Lung (tissue), 12 donors: Measurements from ENCODE around the gene CRTAC1. TPM values are rescaled to one million over a fixed set of nuclear protein-coding genes. Genes with fewer than 3 reads are reported as not detected.
A peak's percentile ranks its signal among the peaks of the same experiment; 100 is the strongest.

ENCODE experiments used
- ATAC-seq: fragments of 200-7000 bp; cut with Tn5 transposase; one replicate; pipeline ENCODE4 v1.9.1; 2020; ENCODE audit warnings: moderate number of reproducible peaks; ENCODE audit not compliant: insufficient read depth, low FRiP score
- DNase-seq, 3 donors: peaks; one replicate each; pipeline ENCODE4 v3.0.0-alpha.2; 2013 to 2017
- H3K27ac ChIP-seq, 2 donors: one replicate each; pipeline ENCODE4 v1.5.1; 2013; ENCODE audit warnings: mild to moderate bottlenecking in 2 of 2, moderate library complexity in 2 of 2, control low read depth in 1 of 2, inconsistent platforms in 1 of 2, low read depth in 1 of 2, low read length in 1 of 2
- H3K27me3 ChIP-seq, 3 donors: one replicate each; pipeline ENCODE4 v1.5.1; 2013; ENCODE audit warnings: low read length in 2 of 3; ENCODE audit not compliant: control insufficient read depth in 3 of 3, insufficient read depth in 3 of 3
- H3K36me3 ChIP-seq, 4 donors: one replicate each; pipeline ENCODE4 v1.5.1; 2013; ENCODE audit warnings: low read length in 4 of 4, mild to moderate bottlenecking in 1 of 4, moderate library complexity in 1 of 4; ENCODE audit not compliant: control insufficient read depth in 4 of 4, insufficient read depth in 4 of 4
- H3K4me1 ChIP-seq, 5 donors: one replicate each; pipeline ENCODE4 v1.5.1; 2013; ENCODE audit warnings: low read length in 5 of 5, mild to moderate bottlenecking in 2 of 5, moderate library complexity in 1 of 5; ENCODE audit not compliant: control insufficient read depth in 5 of 5, insufficient read depth in 5 of 5
- H3K4me3 ChIP-seq: one replicate; pipeline ENCODE4 v1.5.1; 2013; ENCODE audit warnings: mild to moderate bottlenecking, control low read depth, moderate library complexity
- H3K9ac ChIP-seq, 2 donors: one replicate each; pipeline ENCODE4 v1.5.1; 2013; ENCODE audit warnings: low read length in 2 of 2, control low read depth in 1 of 2; ENCODE audit not compliant: insufficient read depth in 1 of 2
- H3K9me3 ChIP-seq, 4 donors: one replicate each; pipeline ENCODE4 v1.5.1; 2013; ENCODE audit warnings: low read length in 3 of 4, mild to moderate bottlenecking in 1 of 4, moderate library complexity in 1 of 4; ENCODE audit not compliant: control insufficient read depth in 4 of 4, insufficient read depth in 3 of 4
- WGBS, 2 donors: extraction: QIAGEN DNeasy Blood & Tissue Kit; methylation state at CpG; one replicate each; pipeline ENCODE4 v1.1.7; 2013; 5-methylcytosine and 5-hydroxymethylcytosine counted together
- polyA plus RNA-seq, 2 donors: library from polyadenylated mRNA; stranded (reverse); fragments of 200-250 nt; gene quantifications; one replicate each; pipeline ENCODE4 v1.2.1, GENCODE V29; 2013
- total RNA-seq, 2 donors: library from RNA; depleted of rRNA in 1 of 2; stranded (reverse); fragments of >200 nt in 1 of 2; gene quantifications; one replicate each; pipeline ENCODE4 v1.2.1, GENCODE V29; 2014 to 2021
- TF ChIP-seq, protein P1 (sequence below): IDR thresholded peaks from 2 replicates; pipeline ENCODE4 v1.5.1; 2012; ENCODE audit warnings: mild to moderate bottlenecking; ENCODE audit errors: control extremely low read depth, extremely low read depth
- donor health status: control.
- donor health status: control.
- donor health status: Bipolar disorder and iron deficiency.
- donor health status: healthy.
- donor health status: DM: yes; HTN: yes; CAD: no.

CRTAC1 gene
- total and polyA plus RNA-seq, 4 donors, result 45.8 to 82.4 (median 54.3) TPM

DNA sequence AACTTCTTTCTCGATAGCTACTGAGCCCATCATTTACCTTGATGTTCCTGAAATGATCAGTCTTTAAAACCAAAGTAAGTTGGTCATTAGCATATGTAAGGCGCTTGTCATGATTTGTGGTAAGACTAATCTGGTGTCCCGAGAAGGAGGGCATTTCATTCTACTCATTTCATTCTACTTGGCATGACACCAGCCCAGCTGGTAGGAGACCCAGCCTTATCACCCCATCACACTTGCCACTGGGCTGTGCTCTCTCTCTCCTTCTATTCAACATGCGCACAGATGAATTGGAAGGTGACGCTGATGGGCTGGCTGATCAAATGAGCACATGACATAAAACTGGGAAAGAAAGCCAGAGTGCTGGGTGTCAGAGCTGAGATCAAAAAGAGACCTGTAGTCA, 65.7 kb downstream of the CRTAC1 start:
- TF ChIP-seq, protein P1, sequence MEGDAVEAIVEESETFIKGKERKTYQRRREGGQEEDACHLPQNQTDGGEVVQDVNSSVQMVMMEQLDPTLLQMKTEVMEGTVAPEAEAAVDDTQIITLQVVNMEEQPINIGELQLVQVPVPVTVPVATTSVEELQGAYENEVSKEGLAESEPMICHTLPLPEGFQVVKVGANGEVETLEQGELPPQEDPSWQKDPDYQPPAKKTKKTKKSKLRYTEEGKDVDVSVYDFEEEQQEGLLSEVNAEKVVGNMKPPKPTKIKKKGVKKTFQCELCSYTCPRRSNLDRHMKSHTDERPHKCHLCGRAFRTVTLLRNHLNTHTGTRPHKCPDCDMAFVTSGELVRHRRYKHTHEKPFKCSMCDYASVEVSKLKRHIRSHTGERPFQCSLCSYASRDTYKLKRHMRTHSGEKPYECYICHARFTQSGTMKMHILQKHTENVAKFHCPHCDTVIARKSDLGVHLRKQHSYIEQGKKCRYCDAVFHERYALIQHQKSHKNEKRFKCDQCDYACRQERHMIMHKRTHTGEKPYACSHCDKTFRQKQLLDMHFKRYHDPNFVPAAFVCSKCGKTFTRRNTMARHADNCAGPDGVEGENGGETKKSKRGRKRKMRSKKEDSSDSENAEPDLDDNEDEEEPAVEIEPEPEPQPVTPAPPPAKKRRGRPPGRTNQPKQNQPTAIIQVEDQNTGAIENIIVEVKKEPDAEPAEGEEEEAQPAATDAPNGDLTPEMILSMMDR, result no peak
- Histone ChIP-seq H3K9ac (no peak overlapping the region), H3K4me3 (no peak overlapping the region), H3K27ac (no peak overlapping the region), H3K9me3 (no peaks in the 10 kb centered on the region), H3K4me1 (no peaks in the 10 kb centered on the region), H3K36me3 (no peaks in the 10 kb centered on the region), H3K27me3 (peaks cover 0 to 10% (median 4%) of the 10 kb centered on the region in 3 donors)
- DNase-seq (no peak), ATAC-seq (no peak)
- WGBS, 2 donors, result 81 to 83% methylated on average over 5 of the region's 5 CpGs

DNA sequence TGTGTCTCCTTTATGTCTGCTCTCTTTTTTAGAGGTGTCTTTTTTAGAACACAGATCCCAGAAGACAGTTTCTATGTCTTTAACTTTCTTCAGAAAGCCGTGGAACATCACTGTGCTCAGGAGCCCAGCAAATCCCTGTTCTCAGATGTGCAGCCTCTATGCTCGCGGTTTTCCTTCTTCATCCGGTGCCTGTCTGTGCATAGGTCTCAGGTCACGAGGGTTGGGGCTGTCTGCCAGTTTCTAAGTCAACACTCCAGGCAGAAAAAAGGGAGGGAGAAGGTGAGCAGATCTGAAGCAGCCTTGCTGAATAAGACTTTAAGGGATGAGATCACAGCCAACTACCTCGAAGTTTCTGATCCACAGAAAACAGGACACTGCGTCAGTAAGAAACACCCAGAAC, 68.5 kb downstream of the CRTAC1 start:
- Histone ChIP-seq H3K9ac (no peak overlapping the region), H3K27ac (no peak overlapping the region), H3K4me1 (no peaks in the 10 kb centered on the region), H3K36me3 (no peaks in the 10 kb centered on the region), H3K9me3 (no peaks in the 10 kb centered on the region), H3K27me3 (peaks cover 0 to 7% (median 4%) of the 10 kb centered on the region in 3 donors), H3K4me3 (no peak overlapping the region)
- no peak for ATAC-seq
- WGBS, 2 donors, result 48 to 66% methylated on average over 7 of the region's 7 CpGs
- DNase-seq, result peak in 1 of 3 donors; percentile 7
- TF ChIP-seq, protein P1, result no peak

DNA sequence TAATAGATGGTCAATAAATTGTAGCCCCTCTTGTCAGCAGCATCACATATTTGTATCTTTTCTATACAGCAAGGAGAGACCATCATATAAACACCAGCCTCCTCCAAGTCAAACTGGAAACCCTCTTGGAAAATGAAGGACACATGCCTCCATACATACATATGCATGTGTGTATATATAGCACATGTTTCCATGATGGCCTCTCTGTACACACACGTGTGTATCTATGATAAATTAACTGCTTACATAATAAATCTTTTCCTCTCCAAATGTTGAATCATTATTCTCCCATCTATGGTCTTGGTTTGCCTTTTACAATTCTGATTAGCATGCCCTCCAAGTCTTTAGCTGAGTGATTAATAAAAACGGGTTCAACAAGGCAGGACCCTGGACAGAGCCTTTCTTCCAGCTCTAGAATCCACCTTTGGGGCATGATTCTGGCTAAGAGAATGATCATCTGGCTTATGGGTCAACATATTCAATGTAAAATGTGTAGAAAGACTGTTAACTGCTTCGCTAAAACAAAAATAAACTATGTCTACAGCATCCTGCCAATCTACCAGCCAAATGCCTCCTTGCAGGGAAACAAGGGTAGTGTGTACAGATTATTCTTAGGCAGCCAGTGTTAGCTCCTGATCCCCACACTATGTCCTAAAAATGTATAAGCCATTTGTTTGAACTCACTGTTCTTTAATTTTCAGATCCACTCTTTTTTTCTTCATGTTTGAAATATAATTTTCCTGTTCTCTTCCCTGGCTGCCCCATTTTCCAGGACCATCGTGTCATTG, 70.0 kb downstream of the CRTAC1 start:
- Histone ChIP-seq H3K27ac (no peak overlapping the region), H3K4me1 (no peaks in the 10 kb centered on the region), H3K36me3 (no peaks in the 10 kb centered on the region), H3K9ac (no peak overlapping the region), H3K4me3 (no peak overlapping the region), H3K27me3 (peaks cover 0 to 9% (median 4%) of the 10 kb centered on the region in 3 donors), H3K9me3 (no peaks in the 10 kb centered on the region)
- DNase-seq (peak in 1 of 3 donors; percentile 8), ATAC-seq (no peak)
- TF ChIP-seq, protein P1, result no peak
- WGBS, 2 donors, result 63 to 65% methylated on average over 4 of the region's 4 CpGs
